K562 (cell line): Measurements from ENCODE around the gene CCDC50. TPM values are rescaled to one million over a fixed set of nuclear protein-coding genes. Genes with fewer than 3 reads are reported as not detected.

Source experiments
- ATAC-seq: fragments of 200-7000 bp; cut with Tn5 transposase; 3 replicates; pipeline ENCODE4 v1.9.1; 2020; ENCODE audit warnings: moderate library complexity
- BruUV-seq: library from RNA; stranded (reverse); fragments of 400-500 nt; replicated peaks from 2 replicates; lab custom pipeline; 2021; lab: Mats Ljungman, UMichigan
- CTCF ChIA-PET: fragments of 300-600 bp; formaldehyde crosslinking; extraction: SDS; loops from one replicate; lab custom pipeline; 2021; ENCODE audit warnings: low intra/inter-chr PET ratio; lab: Yijun Ruan, JAX
- POLR2A ChIA-PET: fragments of 300-600, 350-650 bp; sonication (Branson Sonifier 250); formaldehyde crosslinking; extraction: SDS; loops from one replicate; lab custom pipeline; 2021; ENCODE audit warnings: antibody characterized with exemption, inconsistent platforms; lab: Yijun Ruan, JAX
- DNase-seq, 4 experiments: peaks; one replicate each; pipeline versions ENCODE4 v3.0.0 to v3.0.0-alpha.2; 2011 to 2018; ENCODE audit warnings: low spot score in 3 of 4, mixed read lengths in 3 of 4; ENCODE audit errors: extremely low read depth in 1 of 4
- FAIRE-seq: peaks from 2 replicates; lab custom pipeline; 2011; peaks lifted over from hg19 to GRCh38; lab: Jason Lieb, UNC
- H2AFZ ChIP-seq: 2 replicates; pipeline ENCODE4 v1.6.0; 2011; ENCODE audit warnings: low read depth, low read length, control low read depth, inconsistent platforms
- H3K27ac ChIP-seq: fragments of 200-600 bp; 3 replicates; pipeline ENCODE4 v1.8.0; 2011; ENCODE audit warnings: low read depth, mild to moderate bottlenecking, control low read depth, inconsistent platforms, low read length, moderate library complexity, mixed read lengths; ENCODE audit errors: extremely low read depth
- H3K27me3 ChIP-seq, 2 experiments: fragments of 300-600 bp in 1 of 2; 2 replicates in 1 of 2; 3 replicates in 1 of 2; pipeline versions ENCODE4 v1.6.0 to v1.8.0; 2011; ENCODE audit warnings: inconsistent platforms in 2 of 2, low read length in 2 of 2, mild to moderate bottlenecking in 1 of 2, mixed read lengths in 1 of 2, moderate library complexity in 1 of 2; ENCODE audit not compliant: control insufficient read depth in 2 of 2, insufficient read depth in 2 of 2
- H3K36me3 ChIP-seq: fragments of 300-600 bp; 3 replicates; pipeline ENCODE4 v1.8.0; 2011; ENCODE audit warnings: mild to moderate bottlenecking, low read length, inconsistent platforms; ENCODE audit not compliant: control insufficient read depth, insufficient read depth
- H3K4me1 ChIP-seq, 2 experiments: fragments of 200-600 bp in 1 of 2; replicated peaks in 1 of 2; 2 replicates in 1 of 2; 3 replicates in 1 of 2; pipeline versions ENCODE4 v1.5.1 to v1.8.0; 2011; ENCODE audit warnings: inconsistent platforms in 2 of 2, low read length in 2 of 2, mild to moderate bottlenecking in 1 of 2, mixed read lengths in 1 of 2, moderate library complexity in 1 of 2; ENCODE audit not compliant: control insufficient read depth in 2 of 2, insufficient read depth in 2 of 2
- H3K4me2 ChIP-seq: 2 replicates; pipeline ENCODE4 v1.6.1; 2011; ENCODE audit warnings: low read length, control low read depth, inconsistent platforms, mixed read lengths; ENCODE audit not compliant: insufficient read depth
- H3K4me3 ChIP-seq: fragments of 200-600 bp; sonication (generic), shearing (Covaris generic); 2 replicates; pipeline ENCODE4 v1.5.1; 2016; ENCODE audit warnings: control low read depth, inconsistent platforms
- H3K79me2 ChIP-seq: fragments of 200-600 bp; 3 replicates; pipeline ENCODE4 v1.8.0; 2011; ENCODE audit warnings: low read length, inconsistent platforms; ENCODE audit not compliant: control insufficient read depth, insufficient read depth
- H3K9ac ChIP-seq, 2 experiments: 2 replicates each; pipeline versions ENCODE4 v1.6.0 to v1.6.1; 2011; ENCODE audit warnings: low read depth in 2 of 2, low read length in 2 of 2, control low read depth in 1 of 2, inconsistent platforms in 1 of 2, mild to moderate bottlenecking in 1 of 2, mixed read lengths in 1 of 2; ENCODE audit not compliant: insufficient read depth in 1 of 2
- H3K9me1 ChIP-seq: one replicate; pipeline ENCODE4 v1.6.0; 2011; ENCODE audit warnings: inconsistent platforms, mild to moderate bottlenecking, low read length, moderate library complexity; ENCODE audit not compliant: control insufficient read depth, insufficient read depth
- H3K9me3 ChIP-seq: replicated peaks from 2 replicates; pipeline ENCODE4 v1.5.1; 2011; ENCODE audit warnings: low read depth, low read length, inconsistent platforms; ENCODE audit not compliant: control insufficient read depth, insufficient read depth
- H4K20me1 ChIP-seq: replicated peaks from 2 replicates; pipeline ENCODE4 v1.6.1; 2011; ENCODE audit warnings: low read length, inconsistent platforms, mixed read lengths; ENCODE audit not compliant: control insufficient read depth, insufficient read depth
- CEBPZ ChIP-seq: fragments of 150-350 bp; IDR thresholded peaks from 2 replicates; pipeline ENCODE4 v1.6.1; 2014; ENCODE audit warnings: low read depth, mild to moderate bottlenecking, low read length, borderline replicate concordance
- CTCF ChIP-seq, 3 experiments: IDR thresholded peaks in 2 of 3; conservative IDR thresholded peaks in 1 of 3; 2 replicates each; pipeline ENCODE4 v1.5.1; 2011 to 2012; ENCODE audit warnings: low read length in 3 of 3, mild to moderate bottlenecking in 3 of 3, control low read depth in 2 of 3, improper control_type of control experiment in 1 of 3, inconsistent platforms in 1 of 3, low read depth in 1 of 3, mixed read lengths in 1 of 3, moderate library complexity in 1 of 3; ENCODE audit not compliant: insufficient read depth in 2 of 3
- EZH2 ChIP-seq: IDR thresholded peaks from 2 replicates; pipeline ENCODE4 v1.6.1; 2012; ENCODE audit warnings: low read depth, mild to moderate bottlenecking, inconsistent platforms, low read length, borderline replicate concordance
- HDAC8 ChIP-seq: fragments of 450-650 bp; IDR thresholded peaks from 2 replicates; pipeline ENCODE4 v1.6.1; 2016; ENCODE audit warnings: mild to moderate bottlenecking, missing genetic modification characterization, moderate library complexity, missing compliant biosample characterization
- HMG20A ChIP-seq: fragments of 450-650 bp; formaldehyde crosslinking; conservative IDR thresholded peaks from 2 replicates; pipeline ENCODE4 v1.4.0; 2020; ENCODE audit warnings: mild to moderate bottlenecking, mixed read lengths
- NCOA6 ChIP-seq: fragments of 450-650 bp; IDR thresholded peaks from 2 replicates; pipeline ENCODE4 v1.6.1; 2017; ENCODE audit warnings: mild to moderate bottlenecking
- SMAD2 ChIP-seq: fragments of 150-350 bp; IDR thresholded peaks from 2 replicates; pipeline ENCODE4 v1.6.1; 2014; ENCODE audit warnings: low read depth, mild to moderate bottlenecking, low read length
- TAL1 ChIP-seq: fragments of 450-650 bp; IDR thresholded peaks from 2 replicates; pipeline ENCODE4 v1.6.1; 2016; ENCODE audit warnings: mild to moderate bottlenecking
- TFAP4 ChIP-seq: sonication (generic); formaldehyde crosslinking; IDR thresholded peaks from 2 replicates; pipeline ENCODE4 v1.8.0; 2022; ENCODE audit warnings: missing genetic modification reagents, mild to moderate bottlenecking, moderate library complexity, borderline replicate concordance
- XRCC5 ChIP-seq: fragments of 200-400 bp; formaldehyde crosslinking; IDR thresholded peaks from 2 replicates; pipeline ENCODE4 v1.6.1; 2017; ENCODE audit warnings: low read depth, mild to moderate bottlenecking, low read length
- ZBTB33 ChIP-seq: sonication (generic); formaldehyde crosslinking; IDR thresholded peaks from 2 replicates; pipeline ENCODE4 v1.8.1; 2023; ENCODE audit warnings: mild to moderate bottlenecking, missing genetic modification reagents
- ZNF184 ChIP-seq: sonication (generic); formaldehyde crosslinking; IDR thresholded peaks from 2 replicates; pipeline ENCODE4 v1.5.0; 2020; ENCODE audit warnings: missing genetic modification reagents
- ZNF23 ChIP-seq: fragments of 250-450 bp; sonication (Bioruptor Pico); IDR thresholded peaks from 2 replicates; pipeline ENCODE4 v1.4.0; 2020; ENCODE audit warnings: mild to moderate bottlenecking
- ZNF699 ChIP-seq: fragments of 250-450 bp; sonication (Bioruptor Pico); IDR thresholded peaks from 2 replicates; pipeline ENCODE4 v1.8.0; 2021; ENCODE audit warnings: mild to moderate bottlenecking, moderate library complexity; ENCODE audit not compliant: insufficient replicate concordance
- WGBS: fragments of 100-300 bp; shearing (Covaris generic); methylation state at CpG from one replicate; pipeline ENCODE4 v1.1.6; 2016; ENCODE audit warnings: low coverage, mixed read lengths; ENCODE audit not compliant: insufficient coverage; ENCODE audit errors: missing lambda C conversion rate; 5-methylcytosine and 5-hydroxymethylcytosine counted together
- in situ Hi-C: fragments of 300-500 bp; cut with MboI; formaldehyde crosslinking; loops from 4 replicates; pipeline ENCODE4 v1.15.0; 2018; ENCODE audit warnings: inconsistent platforms, mixed read lengths
- intact Hi-C: fragments of 100-400 bp; cut with micrococcal nuclease; formaldehyde crosslinking; loops from 2 replicates; pipeline ENCODE4 v1.14.2; 2022
- polyA plus RNA-seq, 8 experiments: library from polyadenylated mRNA; depleted of rRNA in 4 of 8; stranded (reverse) in 5 of 8; unstranded in 3 of 8; fragments of >200 nt; fragmentation: Nextera tagmentation in 2 of 8; fragmentation: Illumina TruSeq in 1 of 8; extraction: Ambion mirVana in 2 of 8; extraction: Trizol in 1 of 8; gene quantifications; 2 replicates each; pipeline versions ENCODE4 v1.2.1 to v1.2.3, GENCODE V29; 2011 to 2014; ENCODE audit warnings: inconsistent platforms in 1 of 8, missing spikeins in 1 of 8
- total RNA-seq, 7 experiments: library from RNA; depleted of rRNA in 6 of 7; stranded (reverse); fragments of >200 nt in 6 of 7; fragmentation: Illumina TruSeq in 2 of 7; extraction: Trizol in 2 of 7; gene quantifications; 2 replicates each; pipeline versions ENCODE4 v1.2.1 to v1.2.3, GENCODE V29; 2011 to 2021; ENCODE audit warnings: low replicate concordance in 1 of 7

Gene CCDC50
- total and polyA plus RNA-seq, 9 of the 15 experiments (the other 6 are each of a cell fraction or from before 2014, with no cell fraction given), result 8.4 to 63.4 (median 40.4) TPM

GRCh38 chr3:191340351-191340750 lies 11.2 kb downstream of the CCDC50 start:
- peak in 1 of 4 experiments; percentile 1 for DNase-seq
- Histone ChIP-seq H4K20me1 (peaks cover 10% of the 10 kb centered on the region), H3K79me2 (peaks cover 98% of the 10 kb centered on the region), H3K27me3 (no peaks in the 10 kb centered on the region), H2AFZ (no peak overlapping the region), H3K4me3 (no peak overlapping the region), H3K9me1 (no peaks in the 10 kb centered on the region), H3K4me2 (no peak overlapping the region), H3K36me3 (no peaks in the 10 kb centered on the region), H3K9ac (no peak overlapping the region), H3K4me1 (peaks cover 3 to 21% of the 10 kb centered on the region in 2 experiments; a peak in 3 of 5 replicates), H3K27ac (no peak overlapping the region), H3K9me3 (no peaks in the 10 kb centered on the region)
- 84% methylated on average over 2 of the region's 2 CpGs for WGBS
- intact Hi-C loops (no loop called here), in situ Hi-C loops (no loop called here)
- ChIA-PET POLR2A (no interaction called here), CTCF (no interaction called here)
- ATAC-seq, result no peak
- no TSS peak for BruUV-seq
- no peak for FAIRE-seq
- no peak for TF ChIP-seq ZNF184 (CRISPR knock-in tag)
- TF ChIP-seq EZH2, result no peak
- TF ChIP-seq HDAC8 (tag), result no peak
- no peak for TF ChIP-seq ZNF23
- TF ChIP-seq HMG20A, result no peak
- no peak for TF ChIP-seq SMAD2
- TF ChIP-seq ZBTB33 (CRISPR knock-in tag), result no peak
- no peak for TF ChIP-seq NCOA6
- no peak for TF ChIP-seq XRCC5
- TF ChIP-seq CTCF (IDR thresholded peaks at IDR 0.05 in 2 of 3, conservative IDR thresholded peaks at IDR 0.05 in 1 of 3; ENCODE audit: insufficient read depth in 2 of 3, low read depth in 1 of 3, low read length in 3 of 3), result no peak
- TF ChIP-seq TFAP4 (CRISPR knock-in tag), result no peak
- TF ChIP-seq CEBPZ, result no peak
- no peak for TF ChIP-seq ZNF699
- no peak for TF ChIP-seq TAL1
